HepG2 (cell line): ENCODE measurements around the gene FOXA1. TPM values are rescaled to one million over a fixed set of nuclear protein-coding genes. Genes with fewer than 3 reads are reported as not detected.

ENCODE experiments used
- ATAC-seq: fragments of 200-7000 bp; cut with Tn5 transposase; 3 replicates; pipeline ENCODE4 v1.9.1; 2020; ENCODE audit warnings: mild to moderate bottlenecking, moderate library complexity
- BruUV-seq: library from RNA; stranded (reverse); fragments of 400-500 nt; replicated peaks from 2 replicates; lab custom pipeline; 2021; lab: Mats Ljungman, UMichigan
- CTCF ChIA-PET: fragments of 300-600 bp; formaldehyde crosslinking; extraction: SDS; loops from one replicate; lab custom pipeline; 2021; ENCODE audit warnings: low total read pairs, inconsistent platforms, low intra/inter-chr PET ratio; lab: Yijun Ruan, JAX
- POLR2A ChIA-PET: fragments of 350-600 bp; sonication (Branson Sonifier 250); formaldehyde crosslinking; loops from one replicate; lab custom pipeline; 2020; ENCODE audit warnings: antibody characterized with exemption, inconsistent platforms; lab: Yijun Ruan, JAX
- DNase-seq: peaks from one replicate; pipeline ENCODE4 v3.0.0-alpha.2; 2015; ENCODE audit warnings: low spot score
- FAIRE-seq: peaks from 3 replicates; lab custom pipeline; 2011; peaks lifted over from hg19 to GRCh38; lab: Jason Lieb, UNC
- H2AFZ ChIP-seq: one replicate; pipeline ENCODE4 v1.6.1; 2011; ENCODE audit warnings: low read length, inconsistent platforms
- H3K27ac ChIP-seq: fragments of 300-600 bp; 3 replicates; pipeline ENCODE4 v1.8.0; 2011; ENCODE audit warnings: mixed run types, mild to moderate bottlenecking, mixed read lengths, low read length, inconsistent platforms; ENCODE audit not compliant: insufficient read depth; ENCODE audit errors: extremely low read length
- H3K27me3 ChIP-seq, 2 experiments: fragments of 200-600 bp in 1 of 2; 2 replicates in 1 of 2; 3 replicates in 1 of 2; pipeline versions ENCODE4 v1.6.0 to v1.8.0; 2011; ENCODE audit warnings: low read length in 2 of 2, mild to moderate bottlenecking in 2 of 2, moderate library complexity in 2 of 2, inconsistent platforms in 1 of 2; ENCODE audit not compliant: insufficient read depth in 2 of 2, control insufficient read depth in 1 of 2
- H3K36me3 ChIP-seq, 2 experiments: fragments of 200-600 bp in 1 of 2; replicated peaks in 1 of 2; 2 replicates in 1 of 2; 3 replicates in 1 of 2; pipeline versions ENCODE4 v1.5.1 to v1.8.0; 2011; ENCODE audit warnings: low read length in 2 of 2, inconsistent platforms in 1 of 2; ENCODE audit not compliant: insufficient read depth in 2 of 2, control insufficient read depth in 1 of 2
- H3K4me1 ChIP-seq: 2 replicates; pipeline ENCODE4 v1.5.1; 2012; ENCODE audit warnings: low read length, inconsistent platforms; ENCODE audit not compliant: insufficient read depth
- H3K4me2 ChIP-seq: 2 replicates; pipeline ENCODE4 v1.6.0; 2011; ENCODE audit warnings: low read depth, low read length, inconsistent platforms
- H3K4me3 ChIP-seq, 3 experiments: fragments of 200-600 bp in 1 of 3; sonication (generic), shearing (Covaris generic) in 1 of 3; replicated peaks in 1 of 3; 2 replicates each; pipeline ENCODE4 v1.5.1; 2011 to 2016; ENCODE audit warnings: low read length in 3 of 3, inconsistent platforms in 2 of 3, low read depth in 2 of 3, mild to moderate bottlenecking in 2 of 3, control low read depth in 1 of 3, mixed read lengths in 1 of 3; ENCODE audit not compliant: insufficient read depth in 1 of 3
- H3K79me2 ChIP-seq: one replicate; pipeline ENCODE4 v1.6.1; 2011; ENCODE audit warnings: low read length, inconsistent platforms; ENCODE audit not compliant: insufficient read depth
- H3K9ac ChIP-seq: 2 replicates; pipeline ENCODE4 v1.6.0; 2011; ENCODE audit warnings: mild to moderate bottlenecking, low read depth, low read length, inconsistent platforms; ENCODE audit not compliant: insufficient read depth
- H3K9me3 ChIP-seq: 2 replicates; pipeline ENCODE4 v1.5.1; 2012; ENCODE audit warnings: mild to moderate bottlenecking, low read length
- H4K20me1 ChIP-seq: 2 replicates; pipeline ENCODE4 v1.6.0; 2011; ENCODE audit warnings: inconsistent platforms, mild to moderate bottlenecking, low read length, moderate library complexity; ENCODE audit not compliant: insufficient read depth
- AFF4 ChIP-seq: sonication (generic); formaldehyde crosslinking; IDR thresholded peaks from 2 replicates; pipeline ENCODE4 v1.4.0; 2020; ENCODE audit warnings: missing genetic modification reagents
- AHR ChIP-seq: IDR thresholded peaks from 2 replicates; pipeline ENCODE4 v1.6.1; 2018; ENCODE audit warnings: missing genetic modification reagents, missing compliant biosample characterization
- KLF13 ChIP-seq: sonication (generic); formaldehyde crosslinking; IDR thresholded peaks from 2 replicates; pipeline ENCODE4 v1.4.0; 2020; ENCODE audit warnings: mild to moderate bottlenecking, missing genetic modification reagents
- TOE1 ChIP-seq: sonication (generic); formaldehyde crosslinking; IDR thresholded peaks from 2 replicates; pipeline ENCODE4 v1.4.0; 2020; ENCODE audit warnings: mild to moderate bottlenecking, missing genetic modification reagents
- TRIM24 ChIP-seq: sonication (generic); formaldehyde crosslinking; IDR thresholded peaks from 2 replicates; pipeline ENCODE4 v1.8.0; 2022; ENCODE audit warnings: mild to moderate bottlenecking, missing genetic modification reagents
- ZBTB2 ChIP-seq: sonication (generic); formaldehyde crosslinking; IDR thresholded peaks from 2 replicates; pipeline ENCODE4 v1.8.0; 2022; ENCODE audit warnings: low read depth, missing genetic modification reagents
- ZNF687 ChIP-seq: sonication (generic); formaldehyde crosslinking; IDR thresholded peaks from 2 replicates; pipeline ENCODE4 v1.5.1; 2020; ENCODE audit warnings: mild to moderate bottlenecking, missing genetic modification reagents, moderate library complexity
- WGBS: methylation state at CpG from one replicate; pipeline ENCODE4 v1.1.6; 2017; ENCODE audit warnings: low lambda C conversion rate; 5-methylcytosine and 5-hydroxymethylcytosine counted together
- in situ Hi-C: cut with HindIII; loops from 2 replicates; pipeline ENCODE4 v1.10.0; 2017; ENCODE audit warnings: low pct_unique_long_range_greater_than_20kb; ENCODE audit not compliant: extremely low pct_ligation_motif_present
- intact Hi-C: fragments of 100-400 bp; cut with micrococcal nuclease; formaldehyde crosslinking; loops from one replicate; pipeline ENCODE4 v1.10.0; 2022; ENCODE audit not compliant: unreplicated experiment
- polyA plus RNA-seq, 8 experiments: library from polyadenylated mRNA; depleted of rRNA in 3 of 8; stranded (reverse) in 7 of 8; unstranded in 1 of 8; fragments of >200 nt; fragmentation: Illumina TruSeq in 4 of 8; extraction: Trizol in 4 of 8; gene quantifications; 2 replicates each; pipeline versions ENCODE4 v1.2.1 to v1.2.3, GENCODE V29; 2011 to 2016; ENCODE audit warnings: low read depth in 4 of 8, missing spikeins in 1 of 8, mixed read lengths in 1 of 8; ENCODE audit not compliant: insufficient read depth in 1 of 8
- total RNA-seq, 5 experiments: library from RNA; depleted of rRNA; stranded (reverse); fragments of >200 nt; fragmentation: Illumina TruSeq; extraction: Trizol; gene quantifications; 2 replicates each; pipeline ENCODE4 v1.2.3, GENCODE V29; 2016; ENCODE audit warnings: low read depth in 1 of 5
- TF ChIP-seq, protein P1 (sequence below): sonication (generic); formaldehyde crosslinking; IDR thresholded peaks from 2 replicates; pipeline ENCODE4 v1.5.1; 2020; ENCODE audit warnings: missing genetic modification reagents, mild to moderate bottlenecking, borderline replicate concordance

Gene FOXA1
- total and polyA plus RNA-seq, 2 of the 13 experiments (the other 11 are each of a cell fraction or from before 2014, with no cell fraction given): 43.4 to 58.6 TPM

DNA sequence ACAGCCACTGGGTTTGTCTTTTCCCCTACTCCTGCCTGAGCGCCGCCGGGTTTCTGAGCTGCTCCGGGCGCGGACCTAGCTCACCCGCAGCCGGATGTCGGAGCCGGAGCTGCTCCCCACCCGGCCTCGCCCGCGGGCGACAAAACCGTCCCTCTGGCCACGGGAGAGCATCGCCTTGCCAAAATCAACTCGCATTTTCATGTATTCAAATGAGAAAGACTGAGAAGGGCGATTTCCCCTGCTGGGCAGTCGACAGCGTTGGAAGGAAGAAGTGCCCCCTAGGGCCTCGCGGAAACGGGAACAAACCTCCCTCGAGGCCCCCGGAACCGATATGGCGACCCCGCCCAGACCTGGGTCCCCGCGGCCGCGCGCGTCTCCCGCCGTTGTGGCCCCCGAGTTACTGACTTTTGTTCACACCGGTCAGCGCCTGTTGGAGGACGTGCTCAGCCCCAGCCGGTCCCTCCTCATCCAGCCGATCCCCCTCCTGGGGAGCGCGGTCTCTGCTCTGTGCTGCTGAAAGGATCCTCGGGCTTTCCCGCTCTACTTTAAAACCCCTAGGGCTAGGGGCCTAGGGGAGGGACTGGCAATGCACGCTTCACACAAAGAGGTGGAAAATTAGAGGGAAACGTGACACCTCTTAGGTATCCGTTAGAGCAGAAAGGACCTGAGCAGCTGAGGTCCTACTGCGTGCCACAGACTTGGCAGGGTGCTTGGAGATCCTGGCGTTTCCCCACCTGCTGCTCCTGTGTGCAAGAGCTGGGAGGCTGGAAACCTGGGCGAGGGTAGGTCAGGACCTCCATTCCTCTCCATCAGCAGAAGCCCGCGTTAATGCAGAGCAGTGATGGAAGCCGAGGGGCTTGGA is 4.7 kb upstream of the FOXA1 start (continued):
- no peak for TF ChIP-seq AFF4
- TF ChIP-seq, all 625 proteins: peak for 24

- FAIRE-seq: no peak
- in situ Hi-C loops (no loop called here), intact Hi-C loops (no loop called here)
- whole genome bisulfite sequencing: 97% methylated on average over 36 of the region's 36 CpGs
- Histone ChIP-seq H4K20me1 (no peaks in the 10 kb centered on the region), H3K4me3 (no peak overlapping the region), H3K9me3 (no peaks in the 10 kb centered on the region), H3K4me1 (peaks cover 53% of the 10 kb centered on the region), H2AFZ (no peak overlapping the region), H3K27ac (no peak overlapping the region), H3K79me2 (peaks cover 46% of the 10 kb centered on the region), H3K4me2 (no peak overlapping the region), H3K9ac (no peak overlapping the region), H3K27me3 (no peaks in the 10 kb centered on the region; a peak in 1 of 5 replicates), H3K36me3 (peaks cover 0 to 5% of the 10 kb centered on the region in 2 experiments; a peak in 3 of 5 replicates)
- no peak for DNase-seq
- CTCF ChIA-PET: no interaction called here
- no peak for ATAC-seq
- POLR2A ChIA-PET: no interaction called here
- BruUV-seq: no TSS peak
- TF ChIP-seq TRIM24 (CRISPR knock-in tag): no peak
- TF ChIP-seq KLF13 (CRISPR knock-in tag): no peak
- 0 out of 2 replicates have a peak, but pooled peaks have one; percentile 18 for TF ChIP-seq ZNF687 (CRISPR knock-in tag)
- TF ChIP-seq, protein P1, sequence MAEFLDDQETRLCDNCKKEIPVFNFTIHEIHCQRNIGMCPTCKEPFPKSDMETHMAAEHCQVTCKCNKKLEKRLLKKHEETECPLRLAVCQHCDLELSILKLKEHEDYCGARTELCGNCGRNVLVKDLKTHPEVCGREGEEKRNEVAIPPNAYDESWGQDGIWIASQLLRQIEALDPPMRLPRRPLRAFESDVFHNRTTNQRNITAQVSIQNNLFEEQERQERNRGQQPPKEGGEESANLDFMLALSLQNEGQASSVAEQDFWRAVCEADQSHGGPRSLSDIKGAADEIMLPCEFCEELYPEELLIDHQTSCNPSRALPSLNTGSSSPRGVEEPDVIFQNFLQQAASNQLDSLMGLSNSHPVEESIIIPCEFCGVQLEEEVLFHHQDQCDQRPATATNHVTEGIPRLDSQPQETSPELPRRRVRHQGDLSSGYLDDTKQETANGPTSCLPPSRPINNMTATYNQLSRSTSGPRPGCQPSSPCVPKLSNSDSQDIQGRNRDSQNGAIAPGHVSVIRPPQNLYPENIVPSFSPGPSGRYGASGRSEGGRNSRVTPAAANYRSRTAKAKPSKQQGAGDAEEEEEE (CRISPR knock-in tag): no peak
- no peak for TF ChIP-seq ZBTB2 (CRISPR knock-in tag)
- TF ChIP-seq AHR (CRISPR knock-in tag): no peak
- TF ChIP-seq TOE1 (CRISPR knock-in tag): no peak
Observed at GRCh38 chr14:37598747-37599506, 3.9 kb upstream of the FOXA1 start.
